GM19025 (cell line): ENCODE data around the gene C2orf72.

Experiments
- ATAC-seq: cut with Tn5 transposase; IDR thresholded peaks from one replicate; pipeline ENCODE4 v1.9.1; 2021; ENCODE audit warnings: mild to moderate bottlenecking, low read depth, moderate library complexity; ENCODE audit not compliant: unreplicated experiment

C2orf72 gene

GRCh38 chr2:231039821-231040364 is 2.6 kb downstream of the C2orf72 start:
- no peak for ATAC-seq

GRCh38 chr2:231041061-231041689 is 3.9 kb downstream of the C2orf72 start:
- ATAC-seq: no peak

- no peak for ATAC-seq
Measured at GRCh38 chr2:231043796-231044195, 6.5 kb downstream of the C2orf72 start.

GRCh38 chr2:231046916-231047273 is 9.6 kb downstream of the C2orf72 start:
- no peak for ATAC-seq

GRCh38 chr2:231047274-231047922 is 10.1 kb downstream of the C2orf72 start:
- no peak for ATAC-seq

- no peak for ATAC-seq
Measured at GRCh38 chr2:231047923-231048915, 10.9 kb downstream of the C2orf72 start.

- no peak for ATAC-seq
Measured at GRCh38 chr2:231049286-231050017, 12.1 kb downstream of the C2orf72 start.

GRCh38 chr2:231050018-231050901 is 12.9 kb downstream of the C2orf72 start:
- no peak for ATAC-seq

GRCh38 chr2:231051116-231051515 is 13.8 kb downstream of the C2orf72 start:
- no peak for ATAC-seq

GRCh38 chr2:231052494-231053451 is 15.4 kb downstream of the C2orf72 start:
- ATAC-seq: peak; percentile 57

GRCh38 chr2:231053846-231054245 is 16.5 kb downstream of the C2orf72 start:
- ATAC-seq: no peak

GRCh38 chr2:231056453-231057416 is 19.4 kb downstream of the C2orf72 start, which contains the start of gene PSMD1:
Gene PSMD1, plus strand, starts transcription at chr2:231056867. Its CDS starts 159 bp downstream, at chr2:231057026.
- ATAC-seq: peak; percentile 59

- no peak for ATAC-seq
Measured at GRCh38 chr2:231057590-231057989, 20.3 kb downstream of the C2orf72 start.

- ATAC-seq: no peak
Measured at GRCh38 chr2:231058761-231059550, 21.6 kb downstream of the C2orf72 start.

- ATAC-seq: no peak
Measured at GRCh38 chr2:231059756-231060155, 22.4 kb downstream of the C2orf72 start.

GRCh38 chr2:231062776-231063175 is 25.5 kb downstream of the C2orf72 start:
- no peak for ATAC-seq
